Brain microvascular endothelial cell (primary cell): ENCODE data around the gene ANKRD40CL.

Source experiments
- DNase-seq: peaks from one replicate; pipeline ENCODE4 v3.0.0-alpha.2; 2020
- H3K27ac ChIP-seq: fragments of 250-450 bp; sonication (Bioruptor Pico); 2 replicates; pipeline ENCODE4 v1.5.1; 2020; ENCODE audit warnings: mild to moderate bottlenecking, moderate library complexity
- H3K27me3 ChIP-seq: fragments of 250-450 bp; sonication (Bioruptor Pico); replicated peaks from 2 replicates; pipeline ENCODE4 v1.5.1; 2020; ENCODE audit warnings: mild to moderate bottlenecking
- H3K36me3 ChIP-seq: fragments of 250-450 bp; sonication (Bioruptor Pico); replicated peaks from 2 replicates; pipeline ENCODE4 v1.5.1; 2020; ENCODE audit warnings: mild to moderate bottlenecking
- H3K4me3 ChIP-seq: 2 replicates; pipeline ENCODE4 v1.5.1; 2011; ENCODE audit warnings: low read depth, mild to moderate bottlenecking, control low read depth, low read length, moderate library complexity
- in situ Hi-C: cut with HindIII; loops from 2 replicates; pipeline ENCODE4 v1.10.0; 2017; ENCODE audit warnings: low sequenced_read_pairs, low pct_ligation_motif_present
- TF ChIP-seq, protein P1 (sequence below): IDR thresholded peaks from 2 replicates; pipeline ENCODE4 v1.5.1; 2011; ENCODE audit warnings: low read depth, mild to moderate bottlenecking, moderate library complexity, low read length, control low read depth, inconsistent platforms; ENCODE audit errors: missing control alignments

The ANKRD40CL gene

DNA sequence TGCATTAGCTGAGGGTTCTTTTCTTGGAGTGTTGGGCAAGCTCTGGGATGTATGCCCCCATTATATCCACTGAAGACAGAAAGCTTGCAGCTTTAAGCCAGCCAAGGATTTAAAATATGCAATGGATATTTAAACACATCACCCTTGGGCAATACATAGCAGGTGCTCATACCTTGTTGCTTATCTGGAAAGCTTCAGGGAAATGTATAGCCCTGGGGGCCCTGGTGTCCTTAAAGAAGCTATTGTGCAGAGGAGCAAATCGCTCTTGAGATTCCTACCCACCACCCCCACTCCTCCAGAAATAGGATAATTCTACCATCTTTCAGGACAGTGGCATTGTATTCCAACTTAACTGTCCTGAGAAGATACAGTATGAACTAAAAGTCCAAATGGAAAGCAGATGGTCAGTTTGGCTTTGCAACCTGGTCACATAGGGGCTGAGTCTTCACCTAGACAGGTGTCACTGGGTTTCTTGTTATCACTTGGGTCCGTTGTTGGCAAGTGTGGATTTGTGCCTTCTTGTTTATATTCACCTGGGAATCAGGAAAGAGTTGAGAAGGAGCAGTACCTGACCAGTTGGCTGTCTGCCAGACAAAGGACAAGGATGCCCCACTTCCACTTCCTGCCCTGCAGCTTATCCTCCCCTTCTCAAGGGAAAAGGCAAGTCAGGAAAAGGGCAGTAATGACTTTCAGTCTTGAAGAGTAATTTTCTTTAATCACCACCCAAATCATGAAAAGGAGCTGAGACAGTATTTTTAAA, 3.4 kb downstream of the ANKRD40CL start:
- TF ChIP-seq, protein P1, sequence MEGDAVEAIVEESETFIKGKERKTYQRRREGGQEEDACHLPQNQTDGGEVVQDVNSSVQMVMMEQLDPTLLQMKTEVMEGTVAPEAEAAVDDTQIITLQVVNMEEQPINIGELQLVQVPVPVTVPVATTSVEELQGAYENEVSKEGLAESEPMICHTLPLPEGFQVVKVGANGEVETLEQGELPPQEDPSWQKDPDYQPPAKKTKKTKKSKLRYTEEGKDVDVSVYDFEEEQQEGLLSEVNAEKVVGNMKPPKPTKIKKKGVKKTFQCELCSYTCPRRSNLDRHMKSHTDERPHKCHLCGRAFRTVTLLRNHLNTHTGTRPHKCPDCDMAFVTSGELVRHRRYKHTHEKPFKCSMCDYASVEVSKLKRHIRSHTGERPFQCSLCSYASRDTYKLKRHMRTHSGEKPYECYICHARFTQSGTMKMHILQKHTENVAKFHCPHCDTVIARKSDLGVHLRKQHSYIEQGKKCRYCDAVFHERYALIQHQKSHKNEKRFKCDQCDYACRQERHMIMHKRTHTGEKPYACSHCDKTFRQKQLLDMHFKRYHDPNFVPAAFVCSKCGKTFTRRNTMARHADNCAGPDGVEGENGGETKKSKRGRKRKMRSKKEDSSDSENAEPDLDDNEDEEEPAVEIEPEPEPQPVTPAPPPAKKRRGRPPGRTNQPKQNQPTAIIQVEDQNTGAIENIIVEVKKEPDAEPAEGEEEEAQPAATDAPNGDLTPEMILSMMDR = no peak
- Histone ChIP-seq H3K4me3 (no peak overlapping the region), H3K27ac (no peak overlapping the region), H3K27me3 (no peaks in the 10 kb centered on the region), H3K36me3 (no peaks in the 10 kb centered on the region)
- no peak for DNase-seq
- in situ Hi-C loops = no loop called here

DNA sequence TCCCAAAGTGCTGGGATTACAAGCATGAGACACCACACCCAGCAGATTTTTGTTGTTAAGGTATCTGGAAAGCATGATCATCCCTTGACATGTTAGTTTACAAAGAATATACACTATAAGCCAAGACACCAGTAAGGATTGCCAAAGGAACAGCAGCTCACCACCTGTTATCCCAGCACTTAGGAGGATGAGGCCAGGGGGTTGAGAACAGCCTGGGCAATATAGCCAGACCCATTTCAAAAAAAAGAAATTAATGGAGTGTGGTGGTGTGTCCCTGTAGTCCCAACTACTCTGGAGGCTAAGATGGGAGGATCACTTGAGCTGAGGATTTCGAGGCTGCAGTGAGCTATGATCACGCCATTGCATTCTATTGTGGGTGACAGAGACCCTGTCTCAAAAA, 5.1 kb downstream of the ANKRD40CL start:
- Histone ChIP-seq H3K27ac (no peak overlapping the region), H3K27me3 (no peaks in the 10 kb centered on the region), H3K4me3 (no peak overlapping the region), H3K36me3 (no peaks in the 10 kb centered on the region)
- in situ Hi-C loops = no loop called here
- TF ChIP-seq, protein P1 = no peak
- DNase-seq = no peak

DNA sequence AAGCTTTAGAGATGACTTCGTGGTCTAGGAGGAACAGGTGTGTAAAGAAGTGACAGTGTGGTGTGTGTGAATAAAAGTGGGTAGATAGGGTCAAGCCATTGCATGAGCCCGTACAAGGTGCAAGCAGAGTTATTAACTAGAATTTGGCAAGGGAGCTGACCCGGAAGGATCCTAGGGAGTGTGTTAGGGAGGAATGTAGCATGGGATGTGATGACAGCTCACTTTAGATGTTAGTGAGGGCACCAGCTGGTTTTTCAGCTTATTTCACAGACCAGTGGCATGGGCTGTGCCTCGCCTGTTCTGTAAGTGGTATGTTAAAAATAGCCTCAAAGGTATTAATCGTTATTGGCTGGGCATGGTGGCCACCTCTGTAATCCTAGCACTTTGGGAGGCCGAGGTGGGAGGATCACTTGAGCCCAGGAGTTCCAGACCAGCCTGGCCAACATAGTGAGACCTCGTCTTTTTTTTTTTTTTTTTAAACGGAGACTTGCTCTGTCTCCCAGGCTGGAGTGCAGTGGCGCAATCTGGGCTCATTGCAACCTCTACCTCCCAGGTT, 8.3 kb downstream of the ANKRD40CL start:
- in situ Hi-C loops = no loop called here
- H3K27ac ChIP-seq = no peak overlapping the region
- DNase-seq = no peak
- H3K27me3 ChIP-seq = no peaks in the 10 kb centered on the region
- H3K36me3 ChIP-seq = peaks cover 3% of the 10 kb centered on the region
- TF ChIP-seq, protein P1 = no peak
- no peak overlapping the region for H3K4me3 ChIP-seq

DNA sequence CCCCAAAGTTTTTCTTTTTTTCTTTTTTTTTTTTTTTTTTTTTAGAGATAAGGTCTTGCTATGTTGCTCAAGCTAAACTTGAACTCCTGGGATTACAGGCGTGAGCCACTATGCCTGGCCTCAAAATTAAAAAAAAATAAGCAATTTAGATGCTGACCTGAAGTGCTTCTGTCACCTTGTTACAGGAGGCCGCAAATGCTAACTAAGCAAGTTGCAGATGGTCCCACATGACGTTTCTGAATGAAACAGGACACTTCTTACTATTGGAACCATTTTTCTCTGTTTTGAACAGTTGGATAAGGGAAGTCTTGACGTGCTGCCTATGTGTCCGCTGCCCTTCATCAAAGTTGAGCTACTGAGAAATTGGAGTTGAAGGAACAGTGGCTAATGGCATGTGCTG, 8.8 kb downstream of the ANKRD40CL start:
- Histone ChIP-seq H3K36me3 (peaks cover 6% of the 10 kb centered on the region), H3K27me3 (no peaks in the 10 kb centered on the region), H3K27ac (no peak overlapping the region), H3K4me3 (no peak overlapping the region)
- TF ChIP-seq, protein P1 = no peak
- in situ Hi-C loops = no loop called here
- DNase-seq = no peak

DNA sequence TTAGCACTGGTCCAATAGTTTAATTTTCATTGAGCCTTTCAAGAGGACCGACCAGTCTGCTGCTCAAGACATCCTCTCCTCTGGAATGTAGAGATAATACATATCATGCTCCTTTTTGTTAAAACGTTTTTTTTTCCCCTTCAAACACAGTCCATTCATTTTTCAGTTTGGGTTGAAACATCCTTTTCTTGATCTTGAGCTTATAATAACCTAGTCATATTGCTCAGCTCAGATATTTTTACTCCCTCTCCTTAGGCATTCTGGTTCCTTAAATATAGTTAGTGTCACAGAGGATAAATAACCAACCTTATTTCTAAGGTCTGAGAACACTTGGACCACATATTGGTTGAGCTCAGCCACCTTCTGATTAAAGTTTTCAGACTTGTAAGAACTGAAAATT, 12.8 kb downstream of the ANKRD40CL start:
- Histone ChIP-seq H3K27ac (no peak overlapping the region), H3K36me3 (peaks cover 35% of the 10 kb centered on the region), H3K4me3 (no peak overlapping the region), H3K27me3 (no peaks in the 10 kb centered on the region)
- in situ Hi-C loops = no loop called here
- DNase-seq = no peak
- TF ChIP-seq, protein P1 = no peak
